G401 (cell line): Measurements from ENCODE around the gene CORO1C. TPM values are rescaled to one million over a fixed set of nuclear protein-coding genes. Genes with fewer than 3 reads are reported as not detected.

Experiments used
- DNase-seq: peaks from one replicate; pipeline ENCODE4 v3.0.0-alpha.2; 2015; ENCODE audit warnings: low spot score
- in situ Hi-C: cut with HindIII; loops from 2 replicates; pipeline ENCODE4 v1.10.0; 2016; ENCODE audit warnings: low sequenced_read_pairs, mixed read lengths
- total RNA-seq: library from RNA; depleted of rRNA; stranded (reverse); fragments of >200 nt; shearing (Covaris generic); gene quantifications from 2 replicates; pipeline ENCODE4 v1.2.3, GENCODE V29; 2014

CORO1C gene
- total RNA-seq, 1 experiment from 2014 or later: 177 TPM

DNA sequence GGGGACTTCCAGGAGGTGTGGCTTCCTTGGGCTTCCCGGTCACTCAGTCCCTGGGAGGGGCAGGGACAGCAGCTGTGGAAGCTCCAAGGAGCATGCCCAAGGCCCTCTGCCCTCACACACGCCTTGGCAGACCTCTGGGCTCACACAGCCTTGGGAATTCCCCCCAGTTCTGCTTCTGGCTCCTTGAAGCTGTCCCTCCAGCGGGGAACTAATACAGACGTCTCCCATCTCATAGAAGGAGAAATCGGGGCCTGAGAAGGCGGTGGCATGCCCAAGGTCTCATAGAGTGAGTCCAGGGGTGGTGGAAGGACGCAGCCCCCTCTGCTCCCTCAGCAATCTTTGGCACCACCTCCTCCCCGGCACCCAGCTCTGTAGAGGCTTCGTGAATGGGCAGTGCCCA lies 117.8 kb downstream of the CORO1C start:
- DNase-seq: no peak
- in situ Hi-C loops: no loop called here

DNA sequence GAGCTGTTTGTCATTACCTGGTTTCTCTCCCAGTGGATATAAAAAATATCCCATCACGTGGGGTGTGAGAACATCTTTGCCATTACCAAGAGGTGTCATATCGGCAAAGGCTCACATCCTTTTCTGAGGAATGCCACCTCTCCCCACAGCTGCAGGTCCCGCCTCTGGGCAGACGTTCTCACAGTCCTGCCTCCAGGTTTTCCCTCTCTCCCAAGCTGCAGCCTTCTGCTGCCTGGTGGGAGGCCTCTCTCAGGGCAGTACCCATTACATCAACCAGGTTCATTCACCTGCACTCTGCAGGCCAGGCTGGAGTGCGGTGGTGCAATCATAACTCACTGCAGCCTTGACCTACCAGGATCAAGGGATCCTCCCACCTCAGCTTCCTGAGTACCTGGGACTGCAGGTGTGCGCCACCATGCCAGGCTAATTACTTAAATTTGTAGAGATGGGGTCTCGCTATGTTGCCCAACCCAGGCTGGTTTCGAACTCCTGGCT lies 118.5 kb downstream of the CORO1C start:
- no peak for DNase-seq
- in situ Hi-C loops: no loop called here

DNA sequence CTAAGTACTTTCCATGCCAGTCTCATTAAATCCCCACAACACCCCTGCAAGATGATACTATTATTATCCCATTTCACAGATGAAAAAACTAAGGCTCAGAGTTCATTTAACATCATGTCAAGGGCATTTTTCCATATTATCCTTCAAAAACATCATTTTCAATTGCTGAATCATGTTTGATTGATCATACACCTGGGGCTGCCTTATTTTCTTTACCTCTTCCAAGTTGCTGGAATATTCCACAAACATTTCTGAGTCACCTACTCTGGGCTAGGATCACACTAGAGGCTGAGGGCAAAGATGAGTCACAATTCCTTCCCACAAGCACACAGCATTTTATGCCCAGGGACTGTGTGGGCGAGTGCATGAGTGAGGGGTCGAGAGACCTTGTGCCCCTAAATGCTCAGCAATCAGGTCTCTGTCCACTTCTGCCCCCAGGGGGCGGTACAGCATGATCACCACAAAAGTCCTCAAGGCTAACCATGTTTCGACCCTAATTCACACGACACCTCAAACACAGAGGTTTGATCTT lies 119.4 kb downstream of the CORO1C start:
- in situ Hi-C loops: no loop called here
- no peak for DNase-seq

DNA sequence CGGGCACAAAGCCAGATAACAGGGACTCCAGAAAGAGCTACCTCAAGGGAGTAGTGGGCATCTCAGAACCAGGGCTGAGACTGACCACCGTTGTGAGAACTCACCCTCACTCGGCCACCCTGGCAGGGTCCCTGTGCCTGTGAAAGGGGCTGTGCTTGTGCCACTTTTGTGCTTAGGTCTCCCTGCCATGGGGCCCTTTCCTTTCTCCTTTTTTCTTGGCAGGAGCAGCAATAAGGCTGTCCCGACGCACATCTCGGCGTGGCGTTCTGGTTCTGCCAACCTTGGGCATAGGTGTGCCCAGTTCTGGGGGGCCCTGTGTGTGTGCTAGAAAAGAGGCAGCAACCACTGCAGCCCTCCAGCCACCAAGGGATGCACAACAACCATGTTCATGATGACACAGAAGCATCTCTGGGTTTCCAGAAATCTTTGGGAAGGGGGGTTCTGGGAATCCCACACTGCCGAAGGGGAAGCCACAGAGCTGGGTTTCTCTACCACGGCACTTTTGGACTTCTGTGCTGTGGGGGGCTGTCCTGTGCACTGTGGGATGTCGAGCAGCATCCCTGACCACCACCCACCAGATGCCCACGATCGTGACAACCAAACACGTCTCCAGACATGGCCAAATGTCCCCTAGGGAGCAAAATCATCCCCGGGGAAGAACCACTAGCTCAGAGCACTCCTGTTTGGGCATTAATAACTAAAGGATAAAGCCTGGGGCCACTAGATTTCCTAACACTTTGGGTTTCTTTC lies 120.3 kb downstream of the CORO1C start:
- no peak for DNase-seq
- in situ Hi-C loops: no loop called here

DNA sequence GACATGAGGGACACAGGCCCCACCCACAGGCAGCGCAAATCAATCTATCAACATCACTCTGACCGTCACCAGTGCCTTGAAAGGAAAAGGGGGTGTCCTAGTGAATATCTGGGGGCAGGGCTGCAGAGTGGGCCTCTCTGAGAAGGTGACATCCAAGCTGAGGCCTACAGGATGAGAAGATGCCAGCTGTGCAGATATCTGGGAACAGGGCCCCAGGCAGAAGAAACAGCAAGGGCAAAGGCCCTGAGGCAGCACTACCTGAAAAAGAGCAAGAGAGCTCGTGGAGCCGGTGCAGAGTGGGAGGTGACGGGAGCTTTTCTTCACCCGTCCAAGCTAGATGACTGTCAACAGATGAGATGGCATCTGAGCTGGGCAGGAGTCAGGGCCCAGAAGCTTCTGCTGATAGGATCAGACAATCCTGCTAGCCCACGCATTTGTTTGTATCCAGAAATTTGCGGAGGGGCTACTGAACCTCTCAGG lies 120.9 kb downstream of the CORO1C start:
- no peak for DNase-seq
- in situ Hi-C loops: no loop called here

DNA sequence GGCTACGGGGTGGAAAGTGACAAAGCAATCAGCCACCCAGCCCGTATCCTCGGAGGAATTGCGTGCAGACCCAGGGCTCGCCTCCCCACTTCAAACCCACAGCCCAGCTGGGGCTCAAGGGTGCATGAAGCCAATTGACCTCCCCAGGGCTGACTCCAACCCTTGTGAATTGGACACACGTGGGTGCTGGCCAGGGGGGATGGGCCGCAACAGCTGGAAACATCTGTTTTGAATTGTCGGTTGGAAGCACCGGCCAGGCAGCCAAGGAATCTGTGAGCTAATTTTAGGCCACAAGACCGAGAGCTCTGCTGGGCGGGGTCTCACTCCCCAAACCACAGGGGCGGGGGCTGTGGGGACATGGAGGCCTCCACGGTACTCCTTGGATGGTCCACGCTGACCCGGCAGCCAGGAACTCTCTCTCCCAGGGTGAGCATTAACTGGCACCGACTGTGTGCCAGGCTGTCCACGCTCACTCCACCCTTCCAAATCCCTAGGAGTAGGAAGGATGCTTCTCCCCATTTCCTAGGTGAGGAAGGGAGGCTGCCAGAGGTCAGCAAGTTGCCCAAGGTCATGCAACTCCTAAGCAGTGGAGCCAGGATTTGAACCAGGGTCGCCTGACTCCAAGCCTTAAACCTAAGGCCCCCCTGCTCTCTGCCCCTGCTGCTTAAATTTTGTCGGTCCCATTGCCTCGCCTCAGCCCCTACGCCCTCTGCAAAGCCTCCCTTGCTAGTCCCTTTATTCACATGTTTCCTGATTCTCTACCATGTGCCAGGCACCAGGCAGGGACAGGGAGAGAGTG lies 121.6 kb downstream of the CORO1C start:
- in situ Hi-C loops: no loop called here
- DNase-seq: no peak

DNA sequence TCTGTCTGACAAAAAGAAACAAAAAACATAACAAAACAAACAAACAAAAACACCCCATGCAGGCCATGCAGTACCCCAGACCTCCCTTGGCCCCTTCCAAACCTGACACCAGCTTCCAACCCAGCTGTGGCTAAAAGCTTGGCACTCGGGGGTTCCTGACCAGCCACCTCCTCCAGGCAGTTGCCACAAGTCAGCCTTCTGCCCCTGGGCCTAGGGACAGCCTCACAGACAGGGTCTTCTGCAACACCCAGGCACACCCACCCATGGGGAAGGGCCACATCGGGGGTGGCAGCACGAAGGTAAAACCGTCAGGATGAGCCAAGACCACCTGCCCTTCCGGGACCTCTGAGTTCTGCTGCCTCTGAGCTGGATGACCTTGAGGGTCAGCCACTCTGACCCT lies 122.7 kb downstream of the CORO1C start:
- in situ Hi-C loops: no loop called here
- no peak for DNase-seq

DNA sequence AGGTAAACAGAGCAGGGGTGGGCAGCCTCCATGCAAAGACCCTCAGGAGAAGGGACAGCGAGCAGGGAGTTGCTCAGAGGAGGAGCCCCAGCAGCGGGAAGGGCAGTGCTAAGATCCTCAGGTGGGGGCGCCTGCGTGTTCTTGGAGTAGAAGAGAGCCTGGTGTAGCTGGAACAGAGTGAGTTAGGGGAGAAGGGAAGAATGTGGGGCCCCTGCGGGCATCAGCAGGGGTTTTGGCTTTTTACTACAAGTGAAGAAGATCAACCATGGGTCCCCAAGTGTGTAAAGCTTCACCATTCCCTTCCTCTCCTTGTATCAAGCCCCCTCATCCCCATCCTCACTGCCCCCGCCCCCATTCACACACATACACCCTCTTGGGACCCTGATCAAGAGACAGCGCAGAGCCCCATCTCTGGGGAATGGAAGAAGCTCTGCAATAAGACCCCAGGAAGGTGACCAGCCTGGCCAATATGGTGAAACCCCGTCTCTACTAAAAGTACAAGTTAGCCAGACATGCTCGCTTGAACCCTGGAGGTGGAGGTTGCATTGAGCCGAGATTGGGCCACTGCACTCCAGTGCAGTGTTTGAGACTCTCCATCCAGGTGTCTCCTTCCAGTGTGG lies 123.2 kb downstream of the CORO1C start:
- in situ Hi-C loops: no loop called here
- no peak for DNase-seq

DNA sequence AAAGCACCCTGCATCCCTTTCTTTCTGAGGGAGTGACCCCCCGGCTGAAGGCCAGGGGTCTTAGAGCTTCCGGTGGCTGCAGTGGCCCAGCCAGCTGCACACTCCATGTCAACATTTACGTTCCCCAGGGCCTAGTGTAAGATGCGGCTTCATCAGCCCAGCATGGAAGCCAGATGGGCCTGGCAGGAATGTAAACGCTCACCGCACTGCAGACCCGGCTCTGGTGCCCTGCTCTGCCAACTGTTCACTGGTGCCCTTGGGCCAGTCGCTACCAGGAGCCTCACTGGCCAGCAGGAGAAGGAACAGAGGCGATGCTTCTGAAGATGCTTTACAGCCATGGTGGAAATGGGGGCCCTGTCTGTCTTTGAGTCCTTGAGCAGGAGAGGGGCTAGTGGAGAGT lies 124.8 kb downstream of the CORO1C start:
- no peak for DNase-seq
- in situ Hi-C loops: no loop called here

DNA sequence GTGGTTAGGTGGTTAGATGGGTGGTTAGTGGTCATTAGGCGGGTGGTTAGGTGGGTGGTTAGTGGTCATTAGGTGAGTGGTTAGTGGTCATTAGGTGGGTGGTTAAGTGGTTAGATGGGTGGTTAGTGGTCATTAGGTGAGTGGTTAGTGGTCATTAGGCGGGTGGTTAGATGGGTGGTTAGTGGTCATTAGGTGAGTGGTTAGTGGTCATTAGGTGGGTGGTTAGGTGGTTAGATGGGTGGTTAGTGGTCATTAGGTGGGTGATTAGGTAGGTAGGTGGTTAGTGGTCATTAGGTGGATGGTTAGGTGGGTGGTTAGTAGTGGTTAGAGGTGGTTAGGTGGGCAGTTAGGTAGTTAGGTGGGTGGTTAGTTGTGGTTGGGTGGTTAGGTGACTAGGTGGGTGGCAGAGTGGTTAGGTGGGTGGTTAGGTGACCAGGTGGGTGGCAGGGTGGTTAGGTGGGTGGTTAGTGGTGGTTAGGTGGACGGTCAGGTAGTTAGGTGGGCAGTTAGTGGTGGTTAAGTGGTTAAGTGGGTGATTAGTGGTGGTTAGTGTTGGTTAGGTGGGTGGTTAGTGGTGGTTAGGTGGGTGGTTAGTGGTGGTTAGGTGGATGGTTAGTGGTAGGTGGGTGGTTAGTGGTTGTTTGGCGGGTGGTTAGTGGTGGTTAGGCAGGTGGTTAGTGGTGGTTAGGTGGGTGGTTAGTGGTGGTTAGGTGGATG lies 125.5 kb downstream of the CORO1C start:
- in situ Hi-C loops: no loop called here
- no peak for DNase-seq

DNA sequence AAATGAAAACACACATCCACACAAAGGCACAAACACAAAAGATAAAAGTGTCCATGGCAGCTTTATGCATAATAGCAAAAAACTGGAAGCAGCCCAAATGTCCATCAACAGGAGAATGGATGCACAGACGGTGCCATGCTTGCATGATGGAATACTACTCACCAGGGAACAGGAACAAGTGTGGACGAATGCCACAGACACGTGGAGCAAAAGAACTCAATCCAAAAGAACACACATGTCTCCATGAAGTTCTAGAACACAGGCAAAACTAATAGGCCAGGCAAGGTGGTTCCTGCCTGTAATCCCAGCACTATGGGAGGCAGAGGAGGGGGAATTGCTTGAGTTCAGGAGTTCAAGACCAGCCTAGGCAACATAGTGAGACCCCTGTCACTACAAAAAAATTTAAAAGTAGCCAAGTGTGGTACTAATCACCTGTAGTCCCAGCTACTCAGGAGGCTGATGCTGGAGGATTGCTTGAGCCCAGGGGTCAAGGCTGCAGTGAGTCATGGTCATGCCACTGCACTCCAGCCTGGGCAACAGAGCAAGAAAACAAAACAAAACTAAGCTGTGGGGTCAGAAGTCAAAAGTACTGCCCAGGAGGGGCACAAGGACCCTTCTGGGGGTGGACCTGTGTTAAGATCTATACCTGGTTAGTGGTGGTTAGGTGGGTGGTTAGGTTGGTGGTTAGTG lies 126.2 kb downstream of the CORO1C start:
- no peak for DNase-seq

DNA sequence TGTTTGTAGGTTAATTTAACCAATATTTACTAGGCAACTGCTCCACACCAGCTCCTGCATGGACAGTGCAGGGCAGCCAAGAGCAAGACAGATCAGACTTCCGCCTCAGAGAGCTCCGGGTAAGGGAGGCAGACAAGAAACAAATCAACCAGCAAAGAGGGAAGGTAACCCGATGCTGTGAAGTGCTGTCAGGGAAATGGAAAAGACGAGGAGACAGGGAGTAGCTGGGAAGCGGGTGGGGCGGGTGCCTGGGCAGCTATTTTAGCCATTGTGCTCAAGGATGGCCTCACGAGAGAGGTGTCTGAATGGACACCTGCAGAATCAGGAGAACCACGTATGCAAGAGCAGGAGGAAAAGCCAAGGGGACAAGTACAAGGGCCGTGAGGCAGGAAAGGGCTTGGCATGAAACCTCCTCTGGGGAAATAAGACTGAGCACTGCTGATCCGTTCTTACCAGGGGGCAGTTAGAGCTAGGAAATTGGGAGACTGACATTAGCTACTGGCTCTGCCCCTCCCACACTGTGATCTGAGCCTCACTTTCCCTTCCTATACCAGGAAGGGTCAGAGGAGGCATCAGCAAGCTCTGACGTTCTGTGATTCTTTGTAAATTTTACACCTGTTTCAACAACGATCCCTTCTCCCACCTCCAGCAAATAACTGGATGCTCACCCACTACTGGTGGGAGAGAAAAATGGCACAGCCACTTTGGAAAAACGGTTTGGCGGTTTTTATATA lies 126.9 kb downstream of the CORO1C start:
- DNase-seq: no peak
- in situ Hi-C loops: no loop called here

More for the DNA sequence above, 126.2 kb downstream of the CORO1C start:
- in situ Hi-C loops: no loop called here

DNA sequence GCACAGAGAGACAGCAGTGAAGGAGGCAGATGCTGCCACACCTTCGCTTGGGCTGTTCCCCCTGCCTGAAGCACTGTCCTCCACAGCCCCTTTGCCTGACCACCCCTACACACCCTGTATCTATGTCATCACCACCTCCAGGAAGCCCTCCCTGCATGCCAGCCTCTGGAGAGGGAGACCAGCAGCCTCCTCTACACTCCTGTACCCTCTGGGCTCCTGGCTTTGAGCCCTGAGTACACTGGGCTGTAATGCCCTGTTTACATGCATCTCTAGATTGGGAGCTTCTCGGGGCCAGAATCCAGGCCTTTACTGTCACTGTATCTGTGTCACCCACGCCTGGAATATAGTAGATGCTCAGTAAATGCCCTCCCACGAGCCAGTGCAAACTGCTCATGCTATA lies 127.6 kb downstream of the CORO1C start:
- no peak for DNase-seq
- in situ Hi-C loops: no loop called here

DNA sequence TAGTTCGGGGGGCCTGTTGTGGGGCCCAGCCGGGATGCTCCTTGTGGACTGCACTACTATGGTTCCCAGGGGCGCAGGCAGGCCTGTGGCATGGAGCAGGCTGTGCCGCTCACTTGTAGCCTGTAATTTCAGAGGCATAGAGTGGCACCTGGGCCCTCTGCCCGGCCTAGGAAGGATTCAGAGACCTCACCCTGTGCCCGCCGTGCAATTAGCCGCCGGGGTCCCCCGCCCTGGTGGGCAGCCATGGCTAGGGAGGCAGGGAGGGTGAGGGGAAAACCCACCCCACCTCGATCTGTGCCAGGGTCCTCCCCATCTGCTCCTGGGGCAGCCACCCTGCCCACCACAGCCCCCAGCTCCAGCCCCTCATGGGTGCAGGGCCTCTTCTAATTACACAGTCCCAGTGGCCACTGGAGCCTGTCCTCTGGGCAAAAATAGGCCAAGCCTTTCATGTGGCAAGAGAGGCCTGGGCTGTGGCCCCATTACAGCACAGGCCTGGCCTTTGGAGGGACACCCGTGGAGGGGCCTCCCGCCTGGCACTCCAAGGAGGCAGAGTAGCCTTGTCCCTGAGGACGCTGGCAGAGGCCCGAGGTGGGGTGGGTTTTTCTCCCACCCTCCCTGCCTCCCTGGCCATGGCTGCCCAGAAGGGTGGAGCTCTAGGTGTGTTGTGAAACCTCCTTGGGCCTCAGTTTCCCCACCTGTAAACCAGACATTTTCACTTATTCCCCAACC lies 128.2 kb downstream of the CORO1C start:
- in situ Hi-C loops: no loop called here
- DNase-seq: no peak

DNA sequence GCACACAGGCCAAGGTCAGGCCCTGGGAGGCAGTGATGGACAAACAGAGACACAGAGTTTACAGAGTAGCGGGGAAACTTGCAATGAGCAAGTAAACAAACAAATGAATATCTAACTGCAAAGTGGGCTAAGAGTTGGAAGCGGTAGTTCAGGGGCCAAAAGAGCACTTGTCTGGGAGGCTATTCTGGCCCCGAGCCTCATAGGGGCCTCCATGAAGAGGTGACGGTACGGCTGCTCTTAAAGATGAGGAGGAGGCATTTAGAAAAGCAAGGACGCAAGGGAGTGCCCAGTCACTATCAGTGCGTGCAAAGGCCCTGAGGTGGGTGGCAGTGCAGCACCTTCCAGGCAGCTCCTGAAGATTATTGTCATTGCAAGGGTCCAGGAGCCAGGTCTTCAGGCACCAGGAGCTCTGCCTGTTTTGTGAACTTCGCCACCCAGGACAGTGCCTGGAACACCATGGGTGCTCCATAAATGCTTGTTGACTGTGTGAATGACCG lies 129.1 kb downstream of the CORO1C start:
- DNase-seq: no peak
- in situ Hi-C loops: no loop called here

DNA sequence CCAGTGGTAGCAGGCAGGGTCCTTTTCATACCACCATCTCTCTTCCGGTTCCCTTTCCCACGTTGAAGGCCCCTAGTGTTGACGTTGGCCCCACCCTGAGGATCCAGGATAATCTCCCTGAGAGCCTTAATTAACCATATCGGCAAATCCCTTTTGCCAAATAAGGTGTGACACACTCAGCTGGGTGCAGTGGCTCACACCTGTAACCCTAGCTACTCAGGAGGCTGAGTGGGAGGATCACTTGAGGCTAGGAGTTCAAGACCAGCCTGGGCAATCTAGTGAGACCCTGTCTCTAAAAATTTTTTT lies 130.7 kb downstream of the CORO1C start:
- in situ Hi-C loops: no loop called here
- no peak for DNase-seq

DNA sequence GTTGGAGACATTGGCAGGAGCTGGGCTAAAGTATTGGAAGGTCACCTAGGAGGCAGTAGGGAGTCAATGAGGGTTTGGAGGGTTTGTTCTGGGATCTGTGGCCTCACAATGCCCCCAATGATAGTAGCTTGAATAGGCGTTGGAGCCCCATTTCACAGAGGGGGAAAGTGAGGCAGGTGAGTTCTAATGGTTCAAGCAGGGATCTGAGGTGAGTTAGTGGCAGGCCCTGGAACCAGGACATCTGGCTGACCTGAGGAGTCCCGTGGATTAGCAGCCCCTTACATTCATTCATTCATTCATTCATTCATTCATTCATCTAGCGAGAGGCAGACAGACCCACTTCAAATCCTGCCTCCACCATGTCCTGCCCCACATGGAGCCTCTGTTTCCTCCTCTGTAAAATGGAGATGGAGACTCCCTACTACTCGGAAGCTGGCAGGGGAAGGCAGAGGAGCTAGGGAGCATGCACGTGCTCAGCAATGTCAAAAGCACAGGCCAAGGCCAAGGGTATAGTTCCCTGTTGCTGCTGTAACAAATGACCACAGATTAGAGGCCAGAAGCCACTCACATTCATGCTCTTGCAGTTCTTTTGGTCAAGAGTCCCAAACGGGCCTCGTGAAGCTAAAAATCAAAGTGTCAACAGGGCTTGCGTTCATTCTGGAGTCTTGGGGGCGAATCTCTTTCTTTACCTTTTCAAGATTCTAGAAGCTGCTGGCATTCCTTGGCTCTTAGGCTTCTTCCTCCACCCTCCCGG lies 131.2 kb downstream of the CORO1C start:
- DNase-seq: no peak
- in situ Hi-C loops: no loop called here
